GM18505 (cell line): Measurements from ENCODE around the gene ADK.
"Not testable (repeated sequence)": the region's sequence is repeated elsewhere in the genome, so short reads cannot be mapped to it uniquely, and the experiment has no call there.

Experiments used
- ATAC-seq: cut with Tn5 transposase; IDR thresholded peaks from one replicate; pipeline ENCODE4 v1.9.1; 2021; ENCODE audit not compliant: unreplicated experiment
- POLR2A ChIP-seq: IDR thresholded peaks from 4 replicates; pipeline ENCODE4 v1.6.1; 2011; ENCODE audit warnings: borderline replicate concordance; ENCODE audit not compliant: insufficient read depth, insufficient read length; ENCODE audit errors: extremely low read depth

The ADK gene

GRCh38 chr10:74460812-74461211 lies 309.8 kb downstream of the ADK start:
- ATAC-seq: no peak
- no peak for TF ChIP-seq POLR2A

- no peak for ATAC-seq
- TF ChIP-seq POLR2A: no peak
Observed at GRCh38 chr10:74474022-74474713, 323.1 kb downstream of the ADK start.

- not testable (repeated sequence) for ATAC-seq
Observed at GRCh38 chr10:74476162-74476706, 325.2 kb downstream of the ADK start.

- no peak for TF ChIP-seq POLR2A
- no peak for ATAC-seq
Observed at GRCh38 chr10:74480778-74481177, 329.8 kb downstream of the ADK start.

GRCh38 chr10:74483356-74483755 lies 332.3 kb downstream of the ADK start:
- no peak for TF ChIP-seq POLR2A

GRCh38 chr10:74485283-74485682 lies 334.3 kb downstream of the ADK start:
- no peak for TF ChIP-seq POLR2A
- ATAC-seq: no peak

More at GRCh38 chr10:74483356-74483755, 332.3 kb downstream of the ADK start:
- ATAC-seq: no peak

GRCh38 chr10:74486659-74487058 lies 335.6 kb downstream of the ADK start:
- no peak for TF ChIP-seq POLR2A
- ATAC-seq: no peak

- TF ChIP-seq POLR2A: no peak
- no peak for ATAC-seq
Observed at GRCh38 chr10:74488907-74489306, 337.9 kb downstream of the ADK start.

GRCh38 chr10:74490551-74490950 lies 339.5 kb downstream of the ADK start:
- ATAC-seq: no peak

GRCh38 chr10:74491014-74491413 lies 340.0 kb downstream of the ADK start:
- no peak for TF ChIP-seq POLR2A
- no peak for ATAC-seq

More at GRCh38 chr10:74490551-74490950, 339.5 kb downstream of the ADK start:
- no peak for TF ChIP-seq POLR2A

- ATAC-seq: not testable (repeated sequence)
Observed at GRCh38 chr10:74496276-74496675, 345.3 kb downstream of the ADK start.

- not testable (repeated sequence) for ATAC-seq
Observed at GRCh38 chr10:74498664-74499063, 347.6 kb downstream of the ADK start.

- ATAC-seq: no peak
- no peak for TF ChIP-seq POLR2A
Observed at GRCh38 chr10:74500026-74500704, 349.1 kb downstream of the ADK start.

- no peak for TF ChIP-seq POLR2A
- ATAC-seq: no peak
Observed at GRCh38 chr10:74500816-74501215, 349.8 kb downstream of the ADK start.
